HG03558 (cell line): ENCODE results near the gene KCNG2.

ENCODE experiments used
- ATAC-seq: cut with Tn5 transposase; IDR thresholded peaks from one replicate; pipeline ENCODE4 v1.9.1; 2021; ENCODE audit warnings: moderate number of reproducible peaks; ENCODE audit not compliant: unreplicated experiment; ENCODE audit errors: extremely low read depth

Gene KCNG2

DNA sequence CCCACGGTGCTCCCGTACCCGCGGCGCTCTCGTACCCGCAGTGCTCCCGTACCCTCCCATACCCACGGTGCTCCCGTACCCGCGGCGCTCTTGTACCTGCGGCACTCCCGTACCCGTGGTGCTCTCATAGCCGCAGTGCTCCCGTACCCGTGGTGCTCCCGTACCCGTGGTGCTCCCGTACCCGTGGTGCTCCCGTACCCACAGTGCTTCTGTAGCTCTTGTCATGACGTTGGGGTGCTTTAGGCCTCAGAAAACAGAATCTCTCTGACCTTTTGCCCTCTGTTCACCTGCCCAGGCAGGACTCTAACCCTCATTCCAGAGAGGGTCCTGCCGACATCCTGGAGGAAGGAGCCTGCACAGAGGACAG lies 118.4 kb downstream of the KCNG2 start:
- no peak for ATAC-seq

DNA sequence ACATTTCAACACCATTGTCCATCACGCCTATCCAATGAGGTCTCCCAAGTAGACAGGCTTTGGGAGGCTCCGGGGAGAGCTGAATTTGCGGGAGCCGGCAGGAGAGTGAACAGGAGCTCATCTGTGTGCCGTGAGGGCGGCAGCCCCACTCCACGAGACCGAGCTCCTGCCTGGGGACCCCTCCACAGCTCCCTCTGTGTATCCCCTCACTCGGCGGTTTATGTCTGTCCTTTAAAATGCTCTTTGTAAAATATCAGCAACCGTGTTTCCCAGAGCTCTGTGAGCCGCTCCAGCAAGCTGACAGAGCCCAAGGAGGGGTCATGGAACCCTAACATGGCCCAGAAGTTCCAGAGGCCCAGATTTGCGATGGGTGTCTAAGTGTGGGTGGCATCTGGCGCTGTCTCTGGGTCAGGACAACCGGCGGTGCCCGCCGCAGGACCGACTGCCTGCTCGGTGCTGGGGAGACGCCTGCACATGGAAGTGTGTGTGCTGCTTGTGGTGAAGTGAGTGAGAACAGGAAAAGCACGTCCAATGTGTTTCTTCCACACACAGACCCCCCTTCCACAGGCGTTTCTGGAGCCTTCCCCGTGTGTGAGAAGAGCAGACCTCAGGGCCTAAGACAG lies 118.9 kb downstream of the KCNG2 start:
- ATAC-seq: no peak

DNA sequence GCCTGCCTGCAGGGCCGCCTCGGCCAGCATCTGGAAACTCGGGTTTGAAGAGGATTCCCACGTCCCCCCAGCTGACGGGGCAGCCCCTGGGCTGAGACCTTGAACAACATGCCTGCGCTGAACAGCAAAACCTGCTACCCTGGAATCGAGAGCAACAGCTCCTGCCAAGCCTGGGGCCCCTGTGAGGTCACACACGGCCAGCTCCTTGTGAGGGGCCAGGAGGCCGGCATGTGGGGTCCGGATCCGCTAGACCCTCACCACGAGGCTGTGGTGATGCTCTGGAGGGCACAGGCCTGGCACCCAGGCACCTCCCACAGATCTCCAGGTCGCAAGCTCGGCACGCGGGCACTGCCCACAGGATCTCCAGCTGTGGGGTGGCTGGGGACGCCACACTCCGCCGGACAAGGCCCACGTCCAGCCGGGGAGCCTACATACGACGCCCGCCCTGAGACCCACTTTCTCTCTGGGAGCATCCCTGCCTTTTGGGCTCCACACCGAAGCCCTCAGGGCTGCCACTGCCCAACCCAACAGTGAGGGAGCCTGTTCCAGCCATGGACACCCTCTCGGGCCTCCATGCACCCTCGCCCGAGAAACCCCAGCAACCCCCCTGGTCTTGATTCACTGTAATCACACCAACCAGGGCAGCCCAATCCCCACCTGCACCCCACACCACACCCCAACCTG lies 119.6 kb downstream of the KCNG2 start:
- ATAC-seq: no peak

DNA sequence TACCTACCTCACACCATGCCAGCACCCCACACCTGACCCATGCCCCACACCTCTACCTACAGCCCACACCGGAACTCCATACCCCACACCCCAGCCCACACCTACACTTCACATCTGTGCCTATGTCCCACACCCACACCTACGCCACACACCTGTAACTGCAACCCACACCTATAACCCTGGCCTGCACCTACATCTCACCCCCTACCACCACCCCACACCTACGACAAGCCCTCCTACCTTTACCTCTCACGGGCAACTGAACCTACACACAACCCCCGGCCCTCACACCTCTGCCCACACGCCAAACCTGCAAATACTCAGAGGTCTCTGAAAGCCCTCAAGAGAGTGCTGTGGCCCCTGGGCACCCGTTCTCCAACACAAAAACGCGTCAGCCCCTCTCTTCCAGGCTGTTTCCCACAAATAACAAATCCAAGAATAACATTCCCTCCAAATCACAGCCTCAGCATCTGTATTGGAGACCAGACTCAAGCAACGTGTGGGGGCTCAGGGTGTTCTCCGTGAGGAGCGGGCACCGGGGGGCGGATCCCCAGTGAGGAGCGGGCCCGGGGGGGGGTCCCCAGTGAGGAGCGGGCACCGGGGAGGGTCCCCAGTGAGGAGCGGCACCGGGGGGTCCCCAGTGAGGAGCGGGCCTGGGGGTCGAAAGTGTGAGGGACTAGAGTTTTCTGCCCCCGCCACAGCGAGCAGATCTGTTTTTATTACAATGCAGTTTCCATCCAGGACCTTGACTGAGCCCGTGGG lies 120.3 kb downstream of the KCNG2 start:
- ATAC-seq: no peak

DNA sequence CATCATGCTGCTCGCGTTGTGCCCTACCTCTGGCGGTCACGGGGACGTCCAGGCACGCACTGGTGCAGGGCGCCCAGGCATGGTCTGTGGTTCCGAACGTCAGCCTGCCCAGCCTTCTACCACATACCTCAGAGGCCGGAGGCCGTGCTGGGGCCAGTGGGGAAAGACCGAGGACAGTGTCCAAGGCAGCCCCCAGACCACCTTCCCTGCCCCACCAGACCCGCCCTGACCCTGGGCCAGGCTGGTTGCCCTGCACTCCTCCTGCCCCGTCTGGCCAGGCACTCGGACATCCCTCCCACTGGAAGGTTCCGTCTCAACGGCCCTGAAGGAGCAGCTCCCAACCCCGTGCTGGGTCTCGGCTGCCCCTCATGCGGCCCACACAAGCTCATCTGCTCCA lies 120.9 kb downstream of the KCNG2 start:
- ATAC-seq: no peak

DNA sequence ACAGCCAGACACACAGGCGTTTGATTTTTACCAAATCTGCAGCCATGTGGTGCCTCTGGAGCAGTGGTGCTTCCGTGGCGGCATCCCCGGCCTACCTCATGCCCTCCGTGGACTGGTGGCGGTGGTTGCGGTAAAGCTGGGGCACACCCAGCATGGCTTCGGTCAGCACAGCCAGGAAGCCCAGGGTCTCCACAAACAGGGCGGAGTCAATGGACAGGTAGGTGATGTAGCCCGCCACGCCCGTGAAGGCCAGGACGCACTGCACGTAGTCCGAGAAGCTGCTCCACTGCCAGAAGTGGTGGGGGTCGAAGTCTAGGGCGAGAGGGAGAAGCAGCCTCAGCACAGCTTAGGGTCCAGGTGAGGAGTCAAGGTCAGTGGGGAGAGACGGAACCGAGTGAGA lies 121.4 kb downstream of the KCNG2 start:
- no peak for ATAC-seq

DNA sequence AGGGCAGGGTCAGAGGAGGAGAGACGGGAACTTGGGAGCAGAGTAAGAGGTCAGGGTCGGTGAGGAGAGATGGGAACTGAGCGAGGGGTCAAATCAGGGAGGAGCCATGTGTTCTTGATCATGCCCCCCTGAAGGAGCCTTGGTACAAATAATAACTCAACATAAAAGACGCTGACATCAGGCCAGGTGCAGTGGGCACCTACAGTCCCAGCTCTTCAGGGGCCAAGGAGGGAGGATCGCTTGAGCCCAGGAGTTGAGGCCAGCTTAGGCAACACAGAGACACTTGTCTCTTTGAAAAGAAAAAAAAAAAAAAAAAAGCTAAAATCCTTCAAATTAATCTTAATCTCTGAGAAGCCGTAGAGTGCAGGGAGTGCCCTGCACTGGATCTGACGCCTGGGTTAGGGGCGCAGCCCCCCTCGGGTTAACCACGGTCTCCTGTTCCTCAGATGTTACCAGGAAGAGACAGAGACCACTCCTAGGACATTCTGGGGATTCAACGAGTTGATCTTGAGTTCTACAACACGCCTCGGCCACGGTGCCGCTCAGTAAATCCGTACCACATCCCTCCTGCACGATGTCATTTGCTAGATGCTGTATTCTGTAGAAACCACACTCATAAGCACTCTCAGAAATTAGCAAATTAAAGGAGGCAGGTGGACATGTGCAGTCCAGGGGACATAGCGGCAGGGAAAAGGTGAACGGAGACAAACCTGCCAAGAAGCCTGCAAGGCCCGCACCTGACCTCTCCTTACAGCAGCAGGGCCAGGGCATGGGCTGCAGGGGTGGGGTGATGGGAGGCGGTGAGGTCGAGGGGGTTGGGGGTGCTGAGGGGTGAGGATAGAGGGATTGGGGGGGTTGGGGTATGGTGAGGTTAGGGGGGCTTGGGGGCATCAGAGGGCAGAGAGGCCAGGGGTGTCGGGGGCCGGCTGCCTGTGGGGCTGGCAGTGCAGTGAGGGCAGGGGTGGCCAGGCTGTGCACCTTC lies 124.5 kb downstream of the KCNG2 start:
- no peak for ATAC-seq

DNA sequence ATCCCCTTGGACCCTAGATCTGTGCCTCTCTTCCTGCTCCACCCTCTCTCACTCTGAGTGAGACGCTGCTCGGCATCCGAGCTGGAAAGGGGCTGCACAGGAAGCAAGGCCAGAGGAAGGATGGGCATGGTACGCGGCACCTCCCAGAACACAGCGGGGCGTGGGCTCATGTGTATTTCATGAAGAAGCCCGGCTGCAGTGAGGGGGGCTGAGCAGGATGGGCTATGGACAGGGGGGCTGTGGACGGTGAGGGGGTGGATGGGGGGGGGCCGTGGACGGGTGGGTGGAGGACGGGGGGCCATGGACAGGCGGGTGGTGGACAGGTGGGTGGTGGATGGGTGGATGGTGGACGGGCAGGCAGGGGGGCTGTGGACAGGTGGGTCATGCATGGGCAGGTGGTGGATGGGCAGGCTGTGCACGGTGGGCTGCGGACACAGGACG lies 125.3 kb downstream of the KCNG2 start:
- ATAC-seq: no peak

DNA sequence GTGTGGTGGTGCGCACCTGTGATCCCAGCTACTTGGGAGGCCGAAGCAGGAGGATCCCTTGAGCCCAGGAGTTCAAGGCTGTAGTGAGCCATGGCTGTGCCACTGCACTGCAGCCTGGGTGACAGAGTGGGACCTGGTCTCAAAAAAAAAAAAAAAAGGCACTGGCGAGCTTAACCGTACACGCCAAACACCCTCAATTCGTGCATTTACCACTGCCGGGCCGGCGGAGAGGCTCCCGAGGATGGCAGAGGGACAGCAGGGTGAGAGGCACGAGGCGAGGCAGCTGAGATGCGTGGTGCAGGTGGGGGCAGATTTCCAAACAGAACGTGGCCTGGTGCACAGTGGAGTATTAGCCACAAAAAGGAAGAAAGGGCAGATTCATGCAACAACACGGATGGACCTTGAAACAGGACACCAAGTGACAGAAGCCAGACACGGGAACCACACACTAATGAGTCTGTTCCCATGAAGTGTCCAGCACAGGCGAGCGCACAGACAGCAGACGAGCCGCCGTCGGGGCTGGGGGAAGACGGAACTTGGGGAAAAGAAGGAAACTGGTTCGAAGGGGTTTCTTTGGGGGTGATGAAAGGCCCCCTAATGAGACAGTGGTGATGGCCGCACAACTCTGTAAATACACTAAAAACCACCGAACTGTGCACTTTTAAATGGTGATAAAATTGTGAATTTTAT lies 126.3 kb downstream of the KCNG2 start:
- no peak for ATAC-seq

DNA sequence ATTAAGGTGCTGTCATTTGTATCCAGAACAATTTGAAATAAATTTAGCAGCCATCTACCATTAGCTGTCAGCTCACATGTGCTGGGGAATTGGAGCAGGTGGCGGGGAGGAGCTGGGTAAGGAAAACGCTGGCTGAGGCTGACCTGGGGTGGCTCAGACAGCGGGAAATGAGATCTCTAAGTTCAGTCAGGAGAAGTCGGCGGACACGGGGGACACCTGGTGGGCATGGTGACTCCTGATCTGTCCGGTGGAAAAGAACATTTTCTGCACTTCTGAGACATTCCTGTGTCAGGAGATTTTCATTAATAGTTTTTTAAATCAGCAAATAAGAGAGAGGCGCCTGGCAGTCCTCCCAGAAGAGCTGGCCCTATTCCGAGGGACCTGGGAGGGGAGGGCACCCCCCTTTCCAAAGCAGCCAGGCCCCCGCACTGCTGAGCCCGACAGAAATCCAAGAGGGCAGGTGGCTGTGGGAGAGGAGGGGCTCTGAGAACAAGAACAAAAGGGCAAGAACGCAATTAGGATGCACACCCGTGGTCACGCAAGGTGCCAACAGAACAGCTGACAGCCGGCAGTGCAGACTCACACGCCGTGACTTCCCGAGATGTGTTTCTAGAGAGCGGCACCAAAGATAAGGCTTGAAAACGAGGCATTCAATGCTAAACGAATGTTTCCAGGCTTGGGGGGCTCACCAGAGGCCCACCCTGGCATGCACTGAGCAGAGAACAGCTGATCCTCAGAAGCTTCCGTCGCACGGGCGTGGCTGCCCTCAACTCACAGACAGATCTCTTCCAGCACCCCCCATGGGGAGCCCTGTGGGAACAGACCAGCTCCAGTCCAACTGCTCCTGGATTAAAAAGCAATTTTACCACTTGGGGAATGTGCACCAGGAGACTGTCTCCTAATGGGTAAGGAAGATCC lies 127.3 kb downstream of the KCNG2 start:
- ATAC-seq: no peak

DNA sequence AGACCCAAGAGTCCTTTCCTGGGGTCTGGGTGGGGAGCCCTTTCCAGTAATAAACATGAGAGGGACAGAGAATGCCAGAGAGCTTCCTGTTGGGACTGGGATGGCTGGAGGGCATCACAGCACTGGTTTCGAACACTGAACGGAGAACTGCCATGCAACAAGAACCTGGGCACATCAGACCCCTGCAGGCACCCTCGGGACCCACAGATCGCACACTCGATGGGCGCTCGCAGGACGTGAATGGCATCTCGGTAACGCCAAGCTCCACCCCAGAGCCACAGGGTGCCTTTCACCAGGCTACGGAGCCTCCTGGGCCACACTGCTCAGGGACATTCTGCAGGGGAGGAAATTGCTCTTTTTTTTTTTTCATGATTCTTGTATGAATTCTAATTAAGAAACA lies 128.6 kb downstream of the KCNG2 start:
- no peak for ATAC-seq

DNA sequence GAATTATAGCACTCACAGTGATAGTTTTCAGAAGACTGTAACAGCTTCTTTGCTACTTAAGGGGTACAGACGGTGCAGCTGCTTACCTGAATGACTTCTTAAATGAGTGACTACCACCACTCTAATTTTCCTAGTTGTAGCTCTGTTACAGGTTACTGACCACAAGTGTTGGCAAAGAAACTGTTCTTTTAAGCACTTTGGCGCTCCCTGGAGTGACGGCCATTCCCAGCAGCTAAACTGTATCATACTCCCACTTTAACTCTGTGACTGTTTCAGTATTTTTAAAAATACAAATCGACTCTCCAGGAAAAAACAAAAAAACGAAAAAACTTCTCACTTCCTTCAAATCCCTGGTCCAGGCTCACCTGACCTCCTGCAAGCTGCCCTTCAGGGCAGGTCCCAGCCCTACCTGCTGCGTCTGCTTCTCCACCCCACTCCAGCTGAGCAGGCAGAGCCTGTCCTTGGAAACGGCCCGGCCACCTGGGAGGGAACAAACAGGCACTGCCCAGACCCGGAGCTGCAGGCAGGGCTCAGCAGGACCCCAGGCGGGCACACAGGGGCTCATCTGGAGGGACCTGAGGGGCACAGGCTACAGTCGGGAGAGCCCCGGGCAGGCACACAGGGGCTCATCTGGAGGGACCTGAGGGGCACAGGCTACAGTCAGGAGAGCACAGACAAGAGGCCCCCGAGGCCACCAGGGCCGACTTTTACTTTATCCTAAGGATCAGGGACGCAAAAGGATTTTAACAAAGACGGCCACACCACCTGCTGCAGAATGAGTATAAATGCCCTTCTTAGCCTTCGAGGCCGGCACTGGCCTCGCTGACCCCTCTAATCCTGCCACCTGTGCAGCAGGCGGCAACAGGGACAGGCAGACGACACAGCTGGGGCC lies 129.2 kb downstream of the KCNG2 start:
- no peak for ATAC-seq

DNA sequence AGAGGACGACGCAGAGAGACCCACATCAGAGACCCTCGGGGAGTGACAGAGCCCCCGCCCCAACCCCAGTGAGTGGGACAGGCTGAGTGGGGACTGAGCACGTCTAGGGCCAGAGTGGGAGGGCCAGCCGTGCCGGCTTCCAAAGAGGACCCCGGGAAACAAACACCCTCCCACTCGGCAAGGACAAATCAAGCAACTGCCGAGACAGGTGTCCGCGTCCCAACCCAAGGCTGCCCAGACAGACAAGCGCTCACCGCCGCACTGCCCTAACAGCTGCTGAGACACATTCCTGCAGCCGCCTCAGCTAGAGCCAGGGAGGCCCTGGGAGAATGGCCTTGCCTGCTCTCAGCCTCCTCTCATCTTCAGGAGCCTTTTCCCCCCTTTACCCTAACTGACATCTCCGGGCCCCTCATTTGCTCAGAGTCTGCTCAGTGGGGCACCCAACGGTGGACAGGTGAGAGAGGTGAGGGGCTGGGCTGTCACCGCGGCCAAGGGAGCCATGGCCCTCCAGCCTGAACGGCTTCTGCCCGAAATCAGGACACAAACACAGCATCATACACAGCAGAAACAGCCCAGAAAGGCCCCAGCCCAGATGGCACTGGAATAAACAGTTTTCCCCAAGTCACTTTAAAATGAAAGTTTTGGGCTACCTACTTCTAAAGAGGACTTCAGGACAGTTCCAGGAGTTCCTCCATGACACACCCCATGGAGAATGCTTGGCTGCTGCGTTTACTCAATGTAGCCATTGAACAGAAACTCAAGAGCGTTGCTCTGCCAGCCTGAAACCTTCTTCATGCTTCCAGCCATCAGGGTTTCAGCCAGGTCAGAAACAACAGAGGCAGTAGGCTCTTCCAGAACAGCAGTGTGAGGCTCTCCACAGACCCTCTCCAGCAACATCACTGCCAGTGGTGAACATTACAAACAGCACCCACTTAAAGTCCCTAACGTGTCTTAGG lies 130.1 kb downstream of the KCNG2 start:
- no peak for ATAC-seq

DNA sequence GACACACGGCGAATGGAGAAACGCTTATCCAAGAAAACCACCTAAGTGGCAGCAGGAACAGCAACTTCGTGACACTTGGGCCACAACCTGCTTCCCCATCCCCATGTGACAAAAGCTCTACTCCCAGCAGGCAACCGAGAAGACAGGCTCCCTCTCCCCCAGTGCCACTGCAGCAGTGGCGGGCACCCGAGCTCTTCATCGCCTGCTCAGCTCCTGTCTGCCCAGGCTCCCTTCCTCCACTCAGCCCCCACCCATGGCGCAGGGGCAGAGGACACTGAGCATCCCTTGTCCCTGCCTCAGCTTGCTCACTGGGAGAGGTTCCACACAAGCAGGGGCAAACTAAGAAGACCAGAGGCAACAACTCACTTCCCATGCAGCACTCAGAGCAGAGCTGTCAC lies 130.8 kb downstream of the KCNG2 start:
- ATAC-seq: no peak

DNA sequence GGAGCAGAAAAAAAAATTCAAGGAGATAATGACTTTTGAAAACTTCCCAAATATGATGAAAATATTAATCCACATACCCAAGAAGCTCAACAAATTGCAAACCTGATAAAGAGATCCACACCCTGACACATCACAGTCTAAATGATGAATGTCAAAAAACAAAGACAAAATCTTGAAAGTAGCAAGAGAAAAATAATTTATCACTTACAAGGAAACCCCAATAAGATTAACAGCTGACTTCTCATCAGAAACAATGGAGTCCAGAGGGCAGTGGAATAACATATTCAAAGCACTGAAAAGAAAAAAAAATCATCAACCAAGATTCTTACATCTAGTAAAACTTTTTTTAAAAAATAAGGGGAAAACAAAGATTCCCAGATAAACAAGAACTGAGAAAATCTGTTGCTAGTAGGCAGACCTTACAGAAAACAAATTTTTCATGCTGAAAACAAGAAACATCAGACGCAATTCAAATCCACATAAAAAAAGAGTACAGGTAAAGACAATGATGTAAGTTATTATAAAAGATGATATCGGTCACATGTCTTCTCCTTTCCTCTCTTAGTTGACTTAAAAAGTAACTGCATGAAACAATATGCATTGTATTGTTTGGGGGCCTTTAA lies 132.4 kb downstream of the KCNG2 start:
- ATAC-seq: no peak

DNA sequence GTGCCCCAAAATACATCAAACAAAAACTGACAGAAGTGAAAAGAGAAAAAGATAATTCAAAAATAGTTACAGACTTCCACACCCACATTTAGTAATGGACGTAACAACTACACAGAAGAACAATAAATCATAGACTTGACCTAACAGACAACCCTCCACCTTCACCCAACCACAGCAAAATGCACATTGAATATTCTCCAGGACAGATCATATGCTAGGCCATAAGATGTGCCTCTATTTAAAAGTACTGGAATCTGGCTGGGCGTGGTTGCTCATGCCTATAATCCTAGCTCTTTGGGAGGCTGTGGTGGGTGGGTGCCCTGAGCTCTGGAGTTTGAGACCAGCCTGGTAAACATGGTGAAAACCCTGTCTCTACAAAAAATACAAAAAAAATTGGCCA lies 133.7 kb downstream of the KCNG2 start:
- no peak for ATAC-seq
